Measurements from ENCODE around the gene HSP90AA1. TPM values are rescaled to one million over a fixed set of nuclear protein-coding genes. Genes with fewer than 3 reads are reported as not detected.

Gene HSP90AA1
- total RNA-seq, 1 experiment from 2014 or later: 1,931 TPM

- Histone ChIP-seq H3K4me2 (no peak overlapping the region), H3K27ac (no peak overlapping the region), H3K27me3 (ENCODE audit: insufficient read depth, low read depth) (no peaks in the 10 kb centered on the region), H3K36me3 (ENCODE audit: low read depth) (peaks cover 64% of the 10 kb centered on the region), H3K4me3 (no peak overlapping the region), H3K4me1 (replicated peaks; ENCODE audit: insufficient read depth) (peaks cover 3% of the 10 kb centered on the region), H3F3A (ENCODE audit: insufficient read depth, low read depth) (peaks cover 76% of the 10 kb centered on the region), H3K9me2 (ENCODE audit: insufficient read depth) (no peaks in the 10 kb centered on the region), H3K9me3 (ENCODE audit: insufficient read depth, low read depth) (no peaks in the 10 kb centered on the region), H4K20me1 (ENCODE audit: insufficient read depth) (peaks cover 6% of the 10 kb centered on the region; the same call in 1 of the 2 replicates), H2AFZ (no peak overlapping the region), H3K79me2 (ENCODE audit: low read depth) (peaks cover 6% of the 10 kb centered on the region; the same call in 1 of the 2 replicates)
- TF ChIP-seq EZH2 (IDR thresholded peaks at IDR 0.05; ENCODE audit: low read depth): no peak
- TF ChIP-seq CTCF (conservative IDR thresholded peaks at IDR 0.05): peak; percentile 84
- peak; percentile 98 to 100 for DNase-seq
- ChIA-PET POLR2A (ENCODE audit: unreplicated experiment) (interaction anchor here (0.6 to 0.7 kb wide), 4 partner anchors 8 to 143 kb away, joined by 3 to 9 read pairs (median 6); no protein-coding TSS in a partner anchor), CTCF (interaction anchor here (0.6 to 2.4 kb wide), 21 partner anchors 8 to 446 kb away, joined by 3 to 25 read pairs (median 5); no protein-coding TSS in a partner anchor)
- no TSS peak for BruUV-seq (replicated peaks)
- intact Hi-C loops (cut with micrococcal nuclease; ENCODE audit: unreplicated experiment): loop anchor here (1.0 to 5.0 kb wide), 7 partner anchors 18 to 339 kb away; partner anchors contain the start of gene HSP90AA1
Observed at GRCh38 chr14:102046337-102047278, 40.2 kb downstream of the HSP90AA1 start.

DNA sequence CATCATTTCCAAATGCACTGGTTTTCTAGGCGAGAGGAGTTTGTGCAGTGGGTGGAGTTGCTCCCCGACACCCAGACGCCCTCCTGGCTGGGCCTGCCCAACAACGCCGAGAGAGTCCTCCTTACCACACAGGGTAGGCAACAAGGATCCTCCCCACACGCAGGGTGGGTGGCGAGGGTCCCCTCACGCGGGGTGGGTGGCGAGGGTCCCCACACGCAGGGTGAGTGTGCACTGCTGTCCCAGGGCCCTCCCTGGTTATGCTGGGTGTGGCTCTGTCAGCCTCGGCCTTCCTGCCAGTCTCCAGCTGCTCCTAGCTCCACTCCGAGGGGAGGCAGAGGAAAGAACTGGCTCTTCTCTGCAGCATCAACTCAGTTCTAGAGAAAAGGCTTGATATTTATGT, 42.3 kb downstream of the HSP90AA1 start:
- Histone ChIP-seq H3K27ac (no peak overlapping the region), H3K4me2 (no peak overlapping the region), H3K79me2 (ENCODE audit: low read depth) (peaks cover 6% of the 10 kb centered on the region; the same call in 1 of the 2 replicates), H2AFZ (no peak overlapping the region), H3K9me3 (ENCODE audit: insufficient read depth, low read depth) (no peaks in the 10 kb centered on the region), H3K36me3 (ENCODE audit: low read depth) (peaks cover 67% of the 10 kb centered on the region), H4K20me1 (ENCODE audit: insufficient read depth) (peaks cover 6% of the 10 kb centered on the region; the same call in 1 of the 2 replicates), H3K9me2 (ENCODE audit: insufficient read depth) (no peaks in the 10 kb centered on the region), H3K4me3 (no peak overlapping the region), H3K4me1 (replicated peaks; ENCODE audit: insufficient read depth) (peaks cover 3% of the 10 kb centered on the region), H3K27me3 (ENCODE audit: insufficient read depth, low read depth) (no peaks in the 10 kb centered on the region), H3F3A (ENCODE audit: insufficient read depth, low read depth) (peaks cover 83% of the 10 kb centered on the region)
- no peak for TF ChIP-seq EZH2 (IDR thresholded peaks at IDR 0.05; ENCODE audit: low read depth)
- TF ChIP-seq CTCF (conservative IDR thresholded peaks at IDR 0.05): no peak
- CTCF ChIA-PET: interaction anchor here (2.4 kb wide), 1 partner anchor 52 kb away, joined by 21 read pairs; no protein-coding TSS in a partner anchor
- DNase-seq: no peak
- no TSS peak for BruUV-seq (replicated peaks)
- intact Hi-C loops (cut with micrococcal nuclease; ENCODE audit: unreplicated experiment): no loop called here
- POLR2A ChIA-PET (ENCODE audit: unreplicated experiment): no interaction called here

DNA sequence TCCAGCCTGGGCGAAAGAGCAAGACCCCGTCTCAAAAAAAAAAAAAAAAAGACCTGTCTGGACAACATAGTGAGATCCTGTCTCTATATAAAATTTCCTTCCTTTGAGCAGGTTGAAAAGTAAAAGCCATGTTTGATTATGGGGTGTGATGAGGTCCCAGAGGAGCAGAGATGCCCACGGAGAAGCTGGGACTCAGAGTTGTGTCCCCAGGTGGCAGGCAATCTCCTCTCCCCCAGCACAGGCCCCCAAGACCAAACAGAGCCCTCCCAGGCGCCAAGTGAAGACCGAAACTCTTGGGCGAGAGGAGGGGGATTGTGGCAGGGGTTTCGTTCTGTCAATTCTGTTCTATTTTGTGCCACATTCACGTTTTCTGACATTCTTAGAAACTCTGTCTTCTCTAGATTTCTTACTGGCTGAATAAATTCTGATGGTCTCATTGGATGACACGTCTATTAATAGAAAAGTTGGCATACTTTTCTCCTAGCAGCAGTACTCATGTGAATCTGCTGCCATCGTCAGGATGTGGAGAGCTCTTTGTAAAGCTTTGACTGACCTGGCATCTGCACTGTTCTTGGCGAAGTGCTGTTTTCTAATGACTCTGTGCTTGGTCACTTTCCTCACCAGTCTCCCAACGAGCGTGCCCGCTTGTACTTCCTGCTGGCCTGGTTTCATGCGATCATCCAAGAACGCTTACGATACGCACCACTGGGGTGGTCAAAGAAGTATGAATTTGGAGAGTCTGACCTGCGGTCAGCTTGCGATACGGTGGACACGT, 43.4 kb downstream of the HSP90AA1 start:
- ChIA-PET POLR2A (ENCODE audit: unreplicated experiment) (no interaction called here), CTCF (interaction anchor here (0.7 kb wide), 2 partner anchors 54 to 96 kb away, joined by 4 to 6 read pairs; no protein-coding TSS in a partner anchor)
- H3K27me3 ChIP-seq (ENCODE audit: insufficient read depth, low read depth): no peaks in the 10 kb centered on the region
- no peak overlapping the region for H3K4me2 ChIP-seq
- peaks cover 66% of the 10 kb centered on the region for H3K36me3 ChIP-seq (ENCODE audit: low read depth)
- intact Hi-C loops (cut with micrococcal nuclease; ENCODE audit: unreplicated experiment): no loop called here
- DNase-seq: no peak
- no peak overlapping the region for H2AFZ ChIP-seq
- BruUV-seq (replicated peaks): no TSS peak
- no peak overlapping the region for H3K4me3 ChIP-seq
- H3K9me3 ChIP-seq (ENCODE audit: insufficient read depth, low read depth): no peaks in the 10 kb centered on the region
- peaks cover 6% of the 10 kb centered on the region; the same call in 1 of the 2 replicates for H3K79me2 ChIP-seq (ENCODE audit: low read depth)
- H3K4me1 ChIP-seq (replicated peaks; ENCODE audit: insufficient read depth): peaks cover 3% of the 10 kb centered on the region
- H3F3A ChIP-seq (ENCODE audit: insufficient read depth, low read depth): peaks cover 79% of the 10 kb centered on the region
- TF ChIP-seq EZH2 (IDR thresholded peaks at IDR 0.05; ENCODE audit: low read depth) (no peak), CTCF (conservative IDR thresholded peaks at IDR 0.05) (no peak)
- H3K9me2 ChIP-seq (ENCODE audit: insufficient read depth): no peaks in the 10 kb centered on the region
- H3K27ac ChIP-seq: no peak overlapping the region
- H4K20me1 ChIP-seq (ENCODE audit: insufficient read depth): peaks cover 6% of the 10 kb centered on the region; the same call in 1 of the 2 replicates
